CD14-positive monocyte (primary cell): ENCODE data around the gene ATP1B3. TPM values are rescaled to one million over a fixed set of nuclear protein-coding genes. Genes with fewer than 3 reads are reported as not detected.

Source experiments
- DNase-seq, 3 donors: peaks; one replicate each; pipeline ENCODE4 v3.0.0-alpha.2; 2011 to 2022
- H2AFZ ChIP-seq: 2 replicates; pipeline ENCODE4 v1.6.0; 2012; ENCODE audit warnings: mild to moderate bottlenecking, low read depth, low read length, inconsistent platforms; ENCODE audit not compliant: insufficient read depth, poor library complexity, severe bottlenecking
- H3K27ac ChIP-seq, 2 donors: 1 replicate in 1 of 2; 2 replicates in 1 of 2; pipeline ENCODE4 v1.5.1; 2012 to 2013; ENCODE audit warnings: low read length in 2 of 2, control low read depth in 1 of 2, inconsistent platforms in 1 of 2, low read depth in 1 of 2, mild to moderate bottlenecking in 1 of 2
- H3K27me3 ChIP-seq, 2 donors: one replicate each; pipeline versions ENCODE4 v1.6.0 to v1.6.1; 2011 to 2013; ENCODE audit warnings: low read length in 2 of 2; ENCODE audit not compliant: control insufficient read depth in 2 of 2, insufficient read depth in 2 of 2
- H3K36me3 ChIP-seq, 2 donors: replicated peaks in 1 of 2; 1 replicate in 1 of 2; 2 replicates in 1 of 2; pipeline versions ENCODE4 v1.5.1 to v1.6.1; 2012 to 2013; ENCODE audit warnings: low read length in 2 of 2, control low read depth in 1 of 2, inconsistent platforms in 1 of 2, mild to moderate bottlenecking in 1 of 2; ENCODE audit not compliant: insufficient read depth in 2 of 2, control insufficient read depth in 1 of 2
- H3K4me1 ChIP-seq, 2 donors: 1 replicate in 1 of 2; 2 replicates in 1 of 2; pipeline versions ENCODE4 v1.5.1 to v1.6.1; 2012 to 2013; ENCODE audit warnings: low read length in 2 of 2, control low read depth in 1 of 2, inconsistent platforms in 1 of 2, mild to moderate bottlenecking in 1 of 2, moderate library complexity in 1 of 2; ENCODE audit not compliant: insufficient read depth in 2 of 2, control insufficient read depth in 1 of 2
- H3K4me2 ChIP-seq: replicated peaks from 2 replicates; pipeline ENCODE3; 2012; ENCODE audit warnings: low read length, moderate library complexity, mild to moderate bottlenecking; ENCODE audit not compliant: poor library complexity, severe bottlenecking; ENCODE audit errors: extremely low read depth
- H3K4me3 ChIP-seq, 3 experiments: fragments of 200-600 bp in 1 of 3; sonication (generic) in 1 of 3; replicated peaks in 1 of 3; 1 replicate in 2 of 3; 2 replicates in 1 of 3; pipeline ENCODE4 v1.5.1; 2011 to 2013; ENCODE audit warnings: low read length in 3 of 3, mild to moderate bottlenecking in 3 of 3, control low read depth in 2 of 3, low read depth in 2 of 3, inconsistent platforms in 1 of 3, moderate library complexity in 1 of 3
- H3K79me2 ChIP-seq: 2 replicates; pipeline ENCODE4 v1.6.0; 2012; ENCODE audit warnings: mild to moderate bottlenecking, control low read depth, inconsistent platforms, low read length, moderate library complexity; ENCODE audit not compliant: insufficient read depth
- H3K9ac ChIP-seq: 2 replicates; pipeline ENCODE4 v1.6.0; 2017; ENCODE audit warnings: low read length, mild to moderate bottlenecking; ENCODE audit not compliant: insufficient read depth, poor library complexity, severe bottlenecking
- H3K9me3 ChIP-seq, 2 donors: replicated peaks in 1 of 2; 1 replicate in 1 of 2; 2 replicates in 1 of 2; pipeline versions ENCODE4 v1.5.1 to v1.6.1; 2012 to 2013; ENCODE audit warnings: low read length in 2 of 2, control low read depth in 1 of 2; ENCODE audit not compliant: control insufficient read depth in 1 of 2, insufficient read depth in 1 of 2
- H4K20me1 ChIP-seq: 2 replicates; pipeline ENCODE4 v1.6.0; 2012; ENCODE audit warnings: mild to moderate bottlenecking, low read length, control low read depth, moderate library complexity; ENCODE audit not compliant: insufficient read depth
- H3K27ac Mint-ChIP-seq, 7 donors: one replicate each; pipeline ENCODE4 v1.8.0; 2020; ENCODE audit warnings: mild to moderate bottlenecking in 7 of 7, mixed read lengths in 7 of 7, moderate library complexity in 6 of 7, inconsistent platforms in 2 of 7
- H3K27me3 Mint-ChIP-seq, 3 donors: one replicate each; pipeline ENCODE4 v1.8.0; 2021 to 2022; ENCODE audit warnings: low read depth in 3 of 3, mild to moderate bottlenecking in 3 of 3, mixed read lengths in 3 of 3, moderate library complexity in 3 of 3, inconsistent platforms in 1 of 3
- H3K36me3 Mint-ChIP-seq, 2 donors: one replicate each; pipeline ENCODE4 v1.8.0; 2020; ENCODE audit warnings: mixed read lengths in 2 of 2, inconsistent platforms in 1 of 2, mild to moderate bottlenecking in 1 of 2
- H3K4me1 Mint-ChIP-seq: one replicate; pipeline ENCODE4 v1.8.0; 2020; ENCODE audit warnings: mild to moderate bottlenecking, mixed read lengths
- H3K4me3 Mint-ChIP-seq, 2 donors: one replicate each; pipeline ENCODE4 v1.8.0; 2020; ENCODE audit warnings: mild to moderate bottlenecking in 2 of 2, mixed read lengths in 2 of 2, moderate library complexity in 1 of 2
- H3K9me3 Mint-ChIP-seq, 7 donors: one replicate each; pipeline ENCODE4 v1.8.0; 2020 to 2022; ENCODE audit warnings: mixed read lengths in 7 of 7, mild to moderate bottlenecking in 6 of 7, moderate library complexity in 6 of 7, inconsistent platforms in 2 of 7
- CTCF ChIP-seq: fragments of 200-600 bp; IDR thresholded peaks from one replicate; pipeline ENCODE4 v1.8.0; 2022; ENCODE audit warnings: antibody characterized with exemption, mild to moderate bottlenecking
- WGBS: methylation state at CpG from one replicate; pipeline ENCODE4 v1.1.5; 2013; ENCODE audit warnings: missing lambda C conversion rate; ENCODE audit not compliant: insufficient coverage; 5-methylcytosine and 5-hydroxymethylcytosine counted together
- intact Hi-C, 2 donors: fragments of 100-400 bp; cut with micrococcal nuclease; formaldehyde crosslinking; loops; one replicate each; pipeline versions ENCODE4 v1.15.0 to v1.15.1; 2023
- polyA plus RNA-seq, 3 donors: library from polyadenylated mRNA; depleted of rRNA in 1 of 3; unstranded in 2 of 3; stranded (reverse) in 1 of 3; fragments of 300-500 nt in 2 of 3; fragments of >200 nt in 1 of 3; fragmentation: Illumina TruSeq in 2 of 3; gene quantifications; 1 replicate in 2 of 3; 2 replicates in 1 of 3; pipeline ENCODE4 v1.2.3, GENCODE V29; 2012 to 2021

The ATP1B3 gene
- polyA plus RNA-seq, 3 donors = 90.6 to 208 (median 177) TPM

- Histone ChIP-seq H4K20me1 (no peaks in the 10 kb centered on the region), H3K9me3 (no peaks in the 10 kb centered on the region), H2AFZ (peak overlapping the region; percentile 59), H3K4me3 (no peak overlapping the region), H3K27ac (no peak overlapping the region), H3K9ac (peak overlapping the region; percentile 20), H3K4me2 (no peak overlapping the region), H3K79me2 (no peaks in the 10 kb centered on the region), H3K36me3 (no peaks in the 10 kb centered on the region), H3K27me3 (no peaks in the 10 kb centered on the region), H3K4me1 (peaks cover 12 to 13% of the 10 kb centered on the region in 2 donors)
- Mint-ChIP-seq H3K27ac (peak overlapping the region in 1 of 7 donors; percentile 48), H3K36me3 (no peaks in the 10 kb centered on the region), H3K4me1 (peaks cover 19% of the 10 kb centered on the region), H3K9me3 (peaks cover 0 to 2% (median 0%) of the 10 kb centered on the region in 7 donors), H3K27me3 (peaks cover 0 to 1% (median 1%) of the 10 kb centered on the region in 3 donors), H3K4me3 (no peak overlapping the region)
- no peak for DNase-seq
- intact Hi-C loops = no loop called here
- TF ChIP-seq CTCF = no peak
- 90% methylated on average over 1 of the region's 2 CpGs for WGBS
Observed at GRCh38 chr3:141828890-141829289, 47.6 kb upstream of the ATP1B3 start.

- H3K27ac ChIP-seq = no peak overlapping the region
- H3K9me3 ChIP-seq = no peaks in the 10 kb centered on the region
- peaks cover 1 to 3% (median 1%) of the 10 kb centered on the region in 3 donors for H3K27me3 Mint-ChIP-seq
- H3K79me2 ChIP-seq = no peaks in the 10 kb centered on the region
- TF ChIP-seq CTCF = no peak
- no peak overlapping the region for H3K4me3 ChIP-seq
- intact Hi-C loops = no loop called here
- no peak overlapping the region for H3K4me3 Mint-ChIP-seq
- 100% methylated on average over 2 of the region's 6 CpGs for WGBS
- peaks cover 0 to 6% (median 5%) of the 10 kb centered on the region in 7 donors for H3K9me3 Mint-ChIP-seq
- H3K36me3 Mint-ChIP-seq = no peaks in the 10 kb centered on the region
- H3K4me2 ChIP-seq = no peak overlapping the region
- no peaks in the 10 kb centered on the region for H3K36me3 ChIP-seq
- no peaks in the 10 kb centered on the region for H4K20me1 ChIP-seq
- peak overlapping the region; percentile 45 for H2AFZ ChIP-seq
- H3K4me1 Mint-ChIP-seq = peaks cover 19% of the 10 kb centered on the region
- H3K9ac ChIP-seq = no peak overlapping the region
- DNase-seq = no peak
- no peaks in the 10 kb centered on the region for H3K27me3 ChIP-seq
- peaks cover 12 to 13% of the 10 kb centered on the region in 2 donors for H3K4me1 ChIP-seq
- no peak overlapping the region for H3K27ac Mint-ChIP-seq
Observed at GRCh38 chr3:141830508-141830907, 45.9 kb upstream of the ATP1B3 start.
